ENCODE data around the gene CDH13.

Gene CDH13

DNA sequence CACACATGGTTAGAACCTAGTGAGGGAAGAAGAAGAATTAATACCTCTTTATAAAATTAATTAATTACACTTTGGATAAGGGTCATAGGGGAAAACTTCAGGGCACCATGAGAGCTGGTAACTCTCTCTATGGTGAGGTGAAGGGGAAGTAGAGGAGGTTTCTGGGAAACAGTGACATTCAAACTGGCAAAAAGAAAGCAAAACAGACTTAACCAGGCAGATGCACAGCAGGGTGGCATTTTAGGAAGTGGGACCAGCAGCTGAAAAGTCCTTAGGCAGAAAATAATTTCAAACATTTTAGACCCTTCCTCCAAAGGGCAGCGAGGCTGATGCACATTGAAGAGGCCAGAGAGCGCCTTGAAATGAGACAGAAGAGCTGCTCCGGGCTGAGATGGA is 157.8 kb downstream of the CDH13 start:
- no peak overlapping the region for H3K4me3 ChIP-seq (ENCODE audit: low read length)
- TF ChIP-seq, protein P1, sequence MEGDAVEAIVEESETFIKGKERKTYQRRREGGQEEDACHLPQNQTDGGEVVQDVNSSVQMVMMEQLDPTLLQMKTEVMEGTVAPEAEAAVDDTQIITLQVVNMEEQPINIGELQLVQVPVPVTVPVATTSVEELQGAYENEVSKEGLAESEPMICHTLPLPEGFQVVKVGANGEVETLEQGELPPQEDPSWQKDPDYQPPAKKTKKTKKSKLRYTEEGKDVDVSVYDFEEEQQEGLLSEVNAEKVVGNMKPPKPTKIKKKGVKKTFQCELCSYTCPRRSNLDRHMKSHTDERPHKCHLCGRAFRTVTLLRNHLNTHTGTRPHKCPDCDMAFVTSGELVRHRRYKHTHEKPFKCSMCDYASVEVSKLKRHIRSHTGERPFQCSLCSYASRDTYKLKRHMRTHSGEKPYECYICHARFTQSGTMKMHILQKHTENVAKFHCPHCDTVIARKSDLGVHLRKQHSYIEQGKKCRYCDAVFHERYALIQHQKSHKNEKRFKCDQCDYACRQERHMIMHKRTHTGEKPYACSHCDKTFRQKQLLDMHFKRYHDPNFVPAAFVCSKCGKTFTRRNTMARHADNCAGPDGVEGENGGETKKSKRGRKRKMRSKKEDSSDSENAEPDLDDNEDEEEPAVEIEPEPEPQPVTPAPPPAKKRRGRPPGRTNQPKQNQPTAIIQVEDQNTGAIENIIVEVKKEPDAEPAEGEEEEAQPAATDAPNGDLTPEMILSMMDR (conservative IDR thresholded peaks at IDR 0.05; ENCODE audit: low read length), result no peak

DNA sequence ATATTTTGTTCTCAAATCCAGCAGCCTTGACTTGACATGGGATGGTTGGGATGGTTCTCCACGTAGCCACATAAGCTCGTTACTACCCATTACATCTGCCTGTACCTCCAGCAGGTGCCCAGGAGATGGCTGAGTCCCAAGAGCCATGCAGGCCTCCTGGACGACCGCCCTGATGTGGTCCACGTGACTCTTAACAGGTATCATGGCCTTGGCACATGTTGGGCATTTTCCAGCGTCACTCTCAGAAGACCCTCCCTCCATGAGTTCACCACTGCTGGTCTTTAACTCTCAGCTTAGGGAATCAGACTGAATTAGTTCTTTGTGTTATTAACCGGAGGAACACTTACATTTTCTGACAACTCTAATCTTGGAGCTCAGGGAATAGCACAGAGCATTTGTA is 161.5 kb downstream of the CDH13 start:
- TF ChIP-seq, protein P1 (conservative IDR thresholded peaks at IDR 0.05; ENCODE audit: low read length), result no peak
- no peak overlapping the region for H3K4me3 ChIP-seq (ENCODE audit: low read length)

More for the DNA sequence above, 157.8 kb downstream of the CDH13 start:
- DNase-seq (ENCODE audit: low read depth), result no peak

DNA sequence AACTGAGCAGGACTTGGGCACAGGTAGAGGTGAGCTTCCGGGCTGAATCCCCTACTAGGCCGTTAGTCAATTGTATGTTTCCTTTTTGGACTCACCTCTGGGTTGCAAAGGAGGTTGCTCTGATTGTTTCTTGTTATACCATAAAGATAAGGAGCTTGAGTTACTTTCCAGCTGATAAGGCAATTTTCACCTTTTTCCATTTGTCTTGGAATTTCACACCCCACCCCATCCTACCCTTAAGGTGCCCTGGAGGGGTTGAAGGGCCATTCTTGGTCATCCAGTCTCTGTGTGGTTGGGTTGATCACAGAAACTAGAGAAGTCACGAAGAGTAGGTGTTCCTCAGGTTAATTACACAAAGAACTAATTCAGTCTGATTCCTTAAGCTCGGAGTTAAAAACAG is 162.2 kb downstream of the CDH13 start:
- H3K4me3 ChIP-seq (ENCODE audit: low read length), result no peak overlapping the region
- no peak for DNase-seq (ENCODE audit: low read depth)
- TF ChIP-seq, protein P1 (conservative IDR thresholded peaks at IDR 0.05; ENCODE audit: low read length), result no peak

More for the DNA sequence above, 161.5 kb downstream of the CDH13 start:
- no peak for DNase-seq (ENCODE audit: low read depth)

DNA sequence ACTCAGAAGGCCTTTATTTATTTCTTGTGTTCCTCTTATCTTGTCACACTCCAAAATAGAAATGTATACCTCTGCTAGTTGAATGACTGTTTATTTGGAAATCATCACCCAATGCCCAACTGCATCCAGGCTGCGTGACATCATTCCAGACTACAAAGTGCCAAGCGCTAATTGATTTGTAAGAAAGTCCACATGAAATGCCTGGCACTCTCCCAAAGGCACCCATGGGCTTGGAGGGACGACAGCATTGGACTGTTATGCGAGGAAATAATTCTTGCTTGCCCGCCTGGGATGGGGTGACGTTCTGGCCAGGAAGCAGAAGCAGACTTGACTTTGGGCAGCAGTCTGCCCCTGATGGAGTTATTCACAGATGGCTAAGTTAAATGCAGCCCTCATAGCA is 165.9 kb downstream of the CDH13 start:
- H3K4me3 ChIP-seq (ENCODE audit: low read length), result no peak overlapping the region
- no peak for DNase-seq (ENCODE audit: low read depth)
- TF ChIP-seq, protein P1 (conservative IDR thresholded peaks at IDR 0.05; ENCODE audit: low read length), result no peak

DNA sequence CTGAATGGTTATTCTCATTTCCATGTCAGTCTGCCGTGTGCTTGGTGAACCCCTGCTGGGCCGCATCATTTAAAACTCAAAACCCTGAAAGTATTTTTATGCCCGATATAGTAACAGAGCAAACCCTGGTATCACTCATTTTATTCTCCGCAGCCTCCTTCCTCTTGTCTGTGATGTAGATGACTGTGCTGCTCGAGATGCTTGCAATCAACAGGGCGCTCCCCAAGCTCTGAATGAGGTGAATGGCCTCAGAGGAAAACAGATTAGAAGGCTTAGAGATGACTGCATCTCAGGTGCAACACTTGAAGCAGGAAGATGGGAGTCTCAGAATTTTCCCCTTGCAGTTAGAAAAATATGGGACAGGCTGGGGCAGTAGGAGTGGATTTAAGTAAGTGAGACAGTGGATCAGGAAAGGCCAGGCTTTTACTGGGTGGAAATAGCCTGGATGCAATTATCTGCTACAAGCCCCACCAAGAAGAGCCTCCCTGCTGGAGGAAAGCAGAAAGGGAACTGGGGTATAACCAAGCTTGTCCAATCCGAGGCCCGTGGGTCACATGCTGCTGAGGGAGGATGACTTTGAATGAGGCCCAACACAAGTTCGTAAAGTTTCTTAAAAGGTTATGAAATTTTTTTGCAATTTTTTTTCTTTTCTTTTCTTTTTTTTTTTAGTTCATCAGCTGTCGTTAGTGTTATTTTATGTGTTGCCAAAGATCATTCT is 166.9 kb downstream of the CDH13 start:
- no peak for DNase-seq (ENCODE audit: low read depth)
- TF ChIP-seq, protein P1 (conservative IDR thresholded peaks at IDR 0.05; ENCODE audit: low read length), result no peak
- no peak overlapping the region for H3K4me3 ChIP-seq (ENCODE audit: low read length)

DNA sequence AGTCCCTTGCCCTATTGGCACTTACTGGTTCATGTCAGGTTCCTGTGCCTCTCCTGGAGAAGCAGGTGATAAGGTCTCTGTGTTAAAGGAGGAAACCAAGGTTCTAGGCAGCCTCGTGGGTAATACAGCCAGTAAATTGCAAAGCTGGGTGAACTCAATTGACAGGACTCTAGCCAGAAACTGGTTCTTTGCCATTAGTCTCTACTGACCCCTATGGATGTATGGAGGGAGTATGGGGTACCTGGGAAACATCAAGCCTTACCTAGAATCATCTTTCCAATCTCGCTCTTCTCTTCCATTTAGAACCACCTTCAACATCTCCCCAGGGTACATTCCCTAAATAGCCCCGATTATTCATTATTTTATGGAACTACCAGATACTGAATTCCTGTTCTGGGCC is 169.3 kb downstream of the CDH13 start:
- H3K4me3 ChIP-seq (ENCODE audit: low read length), result no peak overlapping the region
- TF ChIP-seq, protein P1 (conservative IDR thresholded peaks at IDR 0.05; ENCODE audit: low read length), result no peak
- no peak for DNase-seq (ENCODE audit: low read depth)

DNA sequence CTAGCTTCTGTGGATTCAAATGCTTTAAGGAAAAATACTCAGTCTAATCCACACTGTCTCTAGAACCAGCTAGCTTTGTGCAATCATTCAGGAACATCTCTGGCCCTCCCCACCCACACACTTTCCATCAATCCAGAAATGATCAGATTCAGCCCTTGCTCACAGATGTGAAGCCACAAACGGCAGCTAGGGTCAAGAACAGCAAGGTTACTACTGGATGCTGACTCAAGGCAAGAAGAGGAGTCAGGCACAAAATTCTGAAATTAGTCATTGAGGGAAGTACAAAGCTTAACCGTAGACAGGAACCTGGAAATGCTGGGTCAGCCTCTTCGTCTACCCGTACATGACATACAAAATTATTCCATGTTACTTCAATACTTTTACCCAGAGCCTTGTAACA is 174.6 kb downstream of the CDH13 start:
- no peak overlapping the region for H3K4me3 ChIP-seq (ENCODE audit: low read length)
- TF ChIP-seq, protein P1 (conservative IDR thresholded peaks at IDR 0.05; ENCODE audit: low read length), result no peak
- DNase-seq (ENCODE audit: low read depth), result peak; percentile 16
